Liver (tissue), 9 donors: ENCODE measurements around the gene ZNF544. TPM values are rescaled to one million over a fixed set of nuclear protein-coding genes. Genes with fewer than 3 reads are reported as not detected.
A peak's percentile ranks its signal among the peaks of the same experiment; 100 is the strongest.
"Not testable (repeated sequence)": the region's sequence is repeated elsewhere in the genome, so short reads cannot be mapped to it uniquely, and the experiment has no call there.

Source experiments
- DNase-seq: peaks from one replicate; pipeline ENCODE4 v3.0.0-alpha.2; 2017; ENCODE audit warnings: low spot score
- H3K27ac ChIP-seq, 2 donors: one replicate each; pipeline ENCODE4 v1.7.0; 2013; ENCODE audit warnings: inconsistent platforms in 2 of 2, low read length in 2 of 2, control low read depth in 1 of 2, low read depth in 1 of 2, mild to moderate bottlenecking in 1 of 2
- H3K27me3 ChIP-seq, 4 donors: one replicate each; pipeline versions ENCODE4 v1.6.1 to v1.7.0; 2013; ENCODE audit warnings: low read length in 3 of 4, inconsistent platforms in 1 of 4, mild to moderate bottlenecking in 1 of 4, moderate library complexity in 1 of 4; ENCODE audit not compliant: control insufficient read depth in 4 of 4, insufficient read depth in 4 of 4
- H3K36me3 ChIP-seq, 4 donors: one replicate each; pipeline versions ENCODE4 v1.6.1 to v1.7.0; 2013; ENCODE audit warnings: low read length in 3 of 4, mild to moderate bottlenecking in 3 of 4, low read depth in 1 of 4, moderate library complexity in 1 of 4; ENCODE audit not compliant: control insufficient read depth in 4 of 4, insufficient read depth in 3 of 4
- H3K4me1 ChIP-seq, 4 donors: one replicate each; pipeline versions ENCODE4 v1.6.1 to v1.7.0; 2013; ENCODE audit warnings: low read length in 3 of 4, mild to moderate bottlenecking in 3 of 4, moderate library complexity in 1 of 4; ENCODE audit not compliant: control insufficient read depth in 4 of 4, insufficient read depth in 4 of 4
- H3K4me3 ChIP-seq, 3 donors: one replicate each; pipeline versions ENCODE4 v1.6.1 to v1.7.0; 2013; ENCODE audit warnings: low read length in 3 of 3, control low read depth in 1 of 3, low read depth in 1 of 3, mild to moderate bottlenecking in 1 of 3
- H3K9ac ChIP-seq, 2 donors: one replicate each; pipeline ENCODE4 v1.7.0; 2013; ENCODE audit warnings: low read length in 2 of 2, mild to moderate bottlenecking in 2 of 2, moderate library complexity in 2 of 2, control low read depth in 1 of 2, low read depth in 1 of 2
- H3K9me3 ChIP-seq, 4 donors: one replicate each; pipeline versions ENCODE4 v1.6.1 to v1.7.0; 2013; ENCODE audit warnings: low read length in 3 of 4; ENCODE audit not compliant: control insufficient read depth in 4 of 4
- FOXA1 ChIP-seq: IDR thresholded peaks from 2 replicates; pipeline ENCODE4 v1.6.1; 2016; ENCODE audit warnings: antibody characterized with exemption
- FOXA2 ChIP-seq: IDR thresholded peaks from 2 replicates; pipeline ENCODE4 v1.6.1; 2016; ENCODE audit warnings: antibody characterized with exemption
- GABPA ChIP-seq, 2 donors: IDR thresholded peaks in 1 of 2; conservative IDR thresholded peaks in 1 of 2; 2 replicates each; pipeline ENCODE4 v1.6.1; 2016; ENCODE audit warnings: antibody characterized with exemption in 2 of 2, mild to moderate bottlenecking in 1 of 2, moderate library complexity in 1 of 2
- HNF4A ChIP-seq, 2 donors: conservative IDR thresholded peaks; 2 replicates each; pipeline ENCODE4 v1.6.1; 2016; ENCODE audit warnings: antibody characterized with exemption in 2 of 2, mild to moderate bottlenecking in 2 of 2
- JUND ChIP-seq, 2 donors: IDR thresholded peaks; 2 replicates each; pipeline ENCODE4 v1.6.1; 2016; ENCODE audit warnings: antibody characterized with exemption in 2 of 2
- NR2F2 ChIP-seq: IDR thresholded peaks from 2 replicates; pipeline ENCODE4 v1.6.1; 2016; ENCODE audit warnings: antibody characterized with exemption
- RAD21 ChIP-seq, 2 donors: IDR thresholded peaks; 2 replicates each; pipeline ENCODE4 v1.6.1; 2016; ENCODE audit warnings: antibody characterized with exemption in 2 of 2, mild to moderate bottlenecking in 2 of 2
- SP1 ChIP-seq: IDR thresholded peaks from 2 replicates; pipeline ENCODE4 v1.6.1; 2018; ENCODE audit warnings: antibody characterized with exemption, mild to moderate bottlenecking
- TAF1 ChIP-seq: conservative IDR thresholded peaks from 2 replicates; pipeline ENCODE4 v1.6.1; 2016; ENCODE audit warnings: antibody characterized with exemption, mild to moderate bottlenecking
- YY1 ChIP-seq: IDR thresholded peaks from 2 replicates; pipeline ENCODE4 v1.6.1; 2016; ENCODE audit warnings: antibody characterized with exemption, mild to moderate bottlenecking
- WGBS: extraction: QIAGEN DNeasy Blood & Tissue Kit; methylation state at CpG from one replicate; pipeline ENCODE4 v1.1.7; 2013; 5-methylcytosine and 5-hydroxymethylcytosine counted together
- polyA plus RNA-seq, 2 donors: library from polyadenylated mRNA; stranded (reverse) in 1 of 2; unstranded in 1 of 2; fragments of 200-250 nt in 1 of 2; fragments of >200 nt in 1 of 2; fragmentation: Nextera tagmentation in 1 of 2; extraction: Ambion mirVana in 1 of 2; gene quantifications; one replicate each; pipeline versions ENCODE4 v1.2.1 to v1.2.3, GENCODE V29; 2013 to 2015
- total RNA-seq, 2 donors: library from RNA; depleted of rRNA; stranded (reverse); fragments of >200 nt; gene quantifications; one replicate each; pipeline ENCODE4 v1.2.3, GENCODE V29; 2014
- TF ChIP-seq, protein P1 (sequence below): fragments of 150-350 bp; IDR thresholded peaks from 2 replicates; pipeline ENCODE4 v1.5.1; 2017; ENCODE audit warnings: improper control_type of control experiment, low read depth, low read length; ENCODE audit not compliant: missing input control
- TF ChIP-seq, protein P2 (sequence below): IDR thresholded peaks from 2 replicates; pipeline ENCODE4 v1.6.1; 2016; ENCODE audit warnings: antibody characterized with exemption
- TF ChIP-seq, protein P3 (sequence below): IDR thresholded peaks from 2 replicates; pipeline ENCODE4 v1.6.1; 2016; ENCODE audit warnings: antibody characterized with exemption, mild to moderate bottlenecking
- TF ChIP-seq, protein P4 (sequence below): IDR thresholded peaks from 2 replicates; pipeline ENCODE4 v1.6.1; 2016; ENCODE audit warnings: antibody characterized with exemption
- donor health status: healthy.
- donor health status: healthy.
- donor health status: healthy.
- donor health status: healthy.
- donor health status: healthy.

ZNF544 gene
- total and polyA plus RNA-seq, 4 donors: 2.5 to 25.2 (median 11.3) TPM

DNA sequence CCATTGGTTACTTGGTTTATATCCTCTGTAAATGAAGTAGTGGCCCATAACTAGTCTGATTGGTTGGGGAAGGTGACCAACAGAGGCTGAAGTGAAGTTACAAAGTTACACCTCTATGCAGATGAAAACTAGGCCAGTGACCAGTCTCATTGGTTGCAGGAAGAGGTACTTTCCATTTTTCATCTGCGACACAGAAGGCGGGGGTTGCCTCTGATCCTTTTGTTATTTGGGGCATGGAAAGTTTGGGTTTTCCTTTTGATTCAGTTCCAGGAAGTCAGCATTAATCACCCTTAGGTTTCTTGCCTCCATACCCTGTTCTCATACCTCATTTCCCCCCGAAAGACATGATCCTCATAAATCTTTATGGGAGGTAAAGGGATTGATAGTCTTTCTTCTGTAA lies 20.2 kb downstream of the ZNF544 start:
- Histone ChIP-seq H3K9ac (no peak overlapping the region), H3K36me3 (peaks cover 32 to 83% (median 62%) of the 10 kb centered on the region in 4 donors), H3K9me3 (peaks cover 60 to 86% (median 67%) of the 10 kb centered on the region in 4 donors), H3K4me1 (no peaks in the 10 kb centered on the region), H3K27me3 (no peaks in the 10 kb centered on the region), H3K4me3 (peak overlapping the region in 2 of 3 donors; percentile 51 to 57), H3K27ac (no peak overlapping the region)
- WGBS: over 99% methylated on average over 3 of the region's 3 CpGs
- no peak for DNase-seq
- no peak for TF ChIP-seq FOXA2

DNA sequence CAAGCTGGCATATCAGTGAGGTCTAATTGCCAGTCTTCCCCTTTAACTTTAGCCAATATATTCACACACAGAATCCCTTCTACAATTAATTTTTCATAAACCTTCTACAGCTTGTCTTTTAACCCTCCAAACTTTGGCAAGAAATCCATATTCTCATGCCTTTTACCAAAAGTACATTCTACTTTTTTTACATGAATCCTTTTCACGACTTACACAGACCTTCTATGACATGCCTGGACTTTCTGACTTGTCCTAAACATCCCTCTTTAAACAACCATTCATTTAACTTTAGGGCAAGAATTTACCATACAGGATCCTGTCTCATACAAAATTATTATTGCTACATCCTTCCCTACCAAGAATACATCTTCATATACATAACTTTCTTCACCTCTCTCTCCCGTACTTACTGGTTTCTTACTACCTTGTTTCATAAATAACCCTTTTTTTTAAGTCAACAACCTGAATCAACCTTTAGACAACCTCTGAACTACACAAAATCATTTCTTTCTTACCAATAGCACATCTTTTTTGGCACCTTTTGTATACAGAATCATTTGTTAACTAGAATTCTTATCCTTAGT lies 23.5 kb downstream of the ZNF544 start:
- TF ChIP-seq SP1 (no peak), FOXA2 (no peak), JUND (IDR thresholded peaks at IDR 0.05) (no peak), RAD21 (IDR thresholded peaks at IDR 0.05) (no peak), FOXA1 (no peak), HNF4A (conservative IDR thresholded peaks at IDR 0.05) (no peak), GABPA (IDR thresholded peaks at IDR 0.05 in 1 of 2, conservative IDR thresholded peaks at IDR 0.05 in 1 of 2) (no peak), NR2F2 (no peak), YY1 (no peak), TAF1 (no peak)
- TF ChIP-seq, protein P1, sequence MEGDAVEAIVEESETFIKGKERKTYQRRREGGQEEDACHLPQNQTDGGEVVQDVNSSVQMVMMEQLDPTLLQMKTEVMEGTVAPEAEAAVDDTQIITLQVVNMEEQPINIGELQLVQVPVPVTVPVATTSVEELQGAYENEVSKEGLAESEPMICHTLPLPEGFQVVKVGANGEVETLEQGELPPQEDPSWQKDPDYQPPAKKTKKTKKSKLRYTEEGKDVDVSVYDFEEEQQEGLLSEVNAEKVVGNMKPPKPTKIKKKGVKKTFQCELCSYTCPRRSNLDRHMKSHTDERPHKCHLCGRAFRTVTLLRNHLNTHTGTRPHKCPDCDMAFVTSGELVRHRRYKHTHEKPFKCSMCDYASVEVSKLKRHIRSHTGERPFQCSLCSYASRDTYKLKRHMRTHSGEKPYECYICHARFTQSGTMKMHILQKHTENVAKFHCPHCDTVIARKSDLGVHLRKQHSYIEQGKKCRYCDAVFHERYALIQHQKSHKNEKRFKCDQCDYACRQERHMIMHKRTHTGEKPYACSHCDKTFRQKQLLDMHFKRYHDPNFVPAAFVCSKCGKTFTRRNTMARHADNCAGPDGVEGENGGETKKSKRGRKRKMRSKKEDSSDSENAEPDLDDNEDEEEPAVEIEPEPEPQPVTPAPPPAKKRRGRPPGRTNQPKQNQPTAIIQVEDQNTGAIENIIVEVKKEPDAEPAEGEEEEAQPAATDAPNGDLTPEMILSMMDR: no peak
- TF ChIP-seq, protein P2, sequence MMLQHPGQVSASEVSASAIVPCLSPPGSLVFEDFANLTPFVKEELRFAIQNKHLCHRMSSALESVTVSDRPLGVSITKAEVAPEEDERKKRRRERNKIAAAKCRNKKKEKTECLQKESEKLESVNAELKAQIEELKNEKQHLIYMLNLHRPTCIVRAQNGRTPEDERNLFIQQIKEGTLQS: no peak
- TF ChIP-seq, protein P3, sequence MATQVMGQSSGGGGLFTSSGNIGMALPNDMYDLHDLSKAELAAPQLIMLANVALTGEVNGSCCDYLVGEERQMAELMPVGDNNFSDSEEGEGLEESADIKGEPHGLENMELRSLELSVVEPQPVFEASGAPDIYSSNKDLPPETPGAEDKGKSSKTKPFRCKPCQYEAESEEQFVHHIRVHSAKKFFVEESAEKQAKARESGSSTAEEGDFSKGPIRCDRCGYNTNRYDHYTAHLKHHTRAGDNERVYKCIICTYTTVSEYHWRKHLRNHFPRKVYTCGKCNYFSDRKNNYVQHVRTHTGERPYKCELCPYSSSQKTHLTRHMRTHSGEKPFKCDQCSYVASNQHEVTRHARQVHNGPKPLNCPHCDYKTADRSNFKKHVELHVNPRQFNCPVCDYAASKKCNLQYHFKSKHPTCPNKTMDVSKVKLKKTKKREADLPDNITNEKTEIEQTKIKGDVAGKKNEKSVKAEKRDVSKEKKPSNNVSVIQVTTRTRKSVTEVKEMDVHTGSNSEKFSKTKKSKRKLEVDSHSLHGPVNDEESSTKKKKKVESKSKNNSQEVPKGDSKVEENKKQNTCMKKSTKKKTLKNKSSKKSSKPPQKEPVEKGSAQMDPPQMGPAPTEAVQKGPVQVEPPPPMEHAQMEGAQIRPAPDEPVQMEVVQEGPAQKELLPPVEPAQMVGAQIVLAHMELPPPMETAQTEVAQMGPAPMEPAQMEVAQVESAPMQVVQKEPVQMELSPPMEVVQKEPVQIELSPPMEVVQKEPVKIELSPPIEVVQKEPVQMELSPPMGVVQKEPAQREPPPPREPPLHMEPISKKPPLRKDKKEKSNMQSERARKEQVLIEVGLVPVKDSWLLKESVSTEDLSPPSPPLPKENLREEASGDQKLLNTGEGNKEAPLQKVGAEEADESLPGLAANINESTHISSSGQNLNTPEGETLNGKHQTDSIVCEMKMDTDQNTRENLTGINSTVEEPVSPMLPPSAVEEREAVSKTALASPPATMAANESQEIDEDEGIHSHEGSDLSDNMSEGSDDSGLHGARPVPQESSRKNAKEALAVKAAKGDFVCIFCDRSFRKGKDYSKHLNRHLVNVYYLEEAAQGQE: no peak
- TF ChIP-seq, protein P4, sequence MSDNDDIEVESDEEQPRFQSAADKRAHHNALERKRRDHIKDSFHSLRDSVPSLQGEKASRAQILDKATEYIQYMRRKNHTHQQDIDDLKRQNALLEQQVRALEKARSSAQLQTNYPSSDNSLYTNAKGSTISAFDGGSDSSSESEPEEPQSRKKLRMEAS: no peak

DNA sequence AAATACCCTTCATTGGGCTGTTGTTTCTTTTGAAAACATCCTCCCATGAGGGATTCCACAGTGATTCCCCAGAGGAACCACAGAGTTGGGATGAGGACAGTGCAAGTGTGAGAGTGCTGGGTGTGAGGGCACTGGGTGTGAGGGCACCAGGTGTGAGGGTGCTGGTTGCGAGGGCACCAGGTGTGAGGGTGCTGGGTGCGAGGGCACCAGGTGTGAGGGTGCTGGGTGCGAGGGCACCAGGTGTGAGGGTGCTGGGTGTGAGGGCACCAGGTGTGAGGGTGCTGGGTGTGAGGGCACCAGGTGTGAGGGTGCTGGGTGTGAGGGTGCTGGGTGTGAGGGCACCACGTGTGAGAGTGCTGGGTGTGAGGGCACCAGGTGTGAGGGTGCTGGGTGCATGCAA lies 29.5 kb downstream of the ZNF544 start:
- not testable (repeated sequence) for H3K4me1 ChIP-seq, H3K27me3 ChIP-seq, H3K27ac ChIP-seq, H3K9ac ChIP-seq, DNase-seq
- 94% methylated on average over 4 of the region's 4 CpGs for WGBS
- peaks cover 6 to 61% (median 47%) of the 10 kb centered on the region in 4 donors for H3K36me3 ChIP-seq
- peak overlapping the region in 2 of 3 donors; percentile 70 to 73 for H3K4me3 ChIP-seq
- H3K9me3 ChIP-seq: peaks cover 83 to 95% (median 83%) of the 10 kb centered on the region in 4 donors

More for the DNA sequence above, 23.5 kb downstream of the ZNF544 start:
- no peak for DNase-seq
- Histone ChIP-seq H3K27me3 (no peaks in the 10 kb centered on the region), H3K9ac (no peak overlapping the region), H3K4me1 (no peaks in the 10 kb centered on the region), H3K4me3 (peak overlapping the region in 1 of 3 donors; percentile 43), H3K36me3 (peaks cover 17 to 72% (median 53%) of the 10 kb centered on the region in 4 donors), H3K27ac (no peak overlapping the region), H3K9me3 (peaks cover 61 to 89% (median 67%) of the 10 kb centered on the region in 4 donors)
- WGBS: 97% methylated on average over 2 of the region's 2 CpGs
